Pancreas (tissue), 10 donors: Measurements from ENCODE around the gene KBTBD13. TPM values are rescaled to one million over a fixed set of nuclear protein-coding genes. Genes with fewer than 3 reads are reported as not detected.

ENCODE experiments used
- ATAC-seq, 4 donors: fragments of 200-7000 bp; cut with Tn5 transposase; one replicate each; pipeline versions ENCODE4 v1.8.0 to v1.9.1; 2020; ENCODE audit warnings: mild to moderate bottlenecking in 4 of 4, moderate library complexity in 4 of 4
- DNase-seq, 6 donors: peaks; one replicate each; pipeline ENCODE4 v3.0.0-alpha.2; 2020
- FAIRE-seq: peaks from 2 replicates; lab custom pipeline; 2012; peaks lifted over from hg19 to GRCh38; lab: Jason Lieb, UNC
- H3K27ac ChIP-seq, 4 donors: fragments of 200-600 bp; sonication (generic); 1 replicate in 3 of 4; 2 replicates in 1 of 4; pipeline versions ENCODE4 v1.5.0 to v1.8.0; 2020
- H3K27me3 ChIP-seq, 4 donors: fragments of 200-600 bp; one replicate each; pipeline ENCODE4 v1.8.0; 2021
- H3K36me3 ChIP-seq, 3 donors: fragments of 200-600 bp; sonication (generic) in 1 of 3; one replicate each; pipeline versions ENCODE4 v1.5.0 to v1.8.0; 2020 to 2021
- H3K4me1 ChIP-seq, 3 donors: fragments of 200-600 bp; one replicate each; pipeline ENCODE4 v1.8.0; 2021
- H3K4me3 ChIP-seq, 4 donors: fragments of 200-600 bp; sonication (generic) in 2 of 4; one replicate each; pipeline versions ENCODE4 v1.5.0 to v1.8.0; 2020 to 2021
- H3K9me3 ChIP-seq, 4 donors: fragments of 200-600 bp; one replicate each; pipeline ENCODE4 v1.8.0; 2021
- CTCF ChIP-seq, 4 donors: fragments of 200-600 bp; sonication (generic) in 3 of 4; IDR thresholded peaks; one replicate each; pipeline versions ENCODE4 v1.5.0 to v1.8.0; 2021; ENCODE audit warnings: antibody characterized with exemption in 4 of 4
- WGBS, 2 donors: extraction: QIAGEN DNeasy Blood & Tissue Kit; methylation state at CpG; one replicate each; pipeline ENCODE4 v1.1.7; 2013; 5-methylcytosine and 5-hydroxymethylcytosine counted together
- intact Hi-C, 3 donors: fragments of 100-400 bp; cut with DNase I; formaldehyde crosslinking; loops; one replicate each; pipeline versions ENCODE4 v1.11.1 to v1.14.2; 2022
- polyA plus RNA-seq, 2 donors: library from polyadenylated mRNA; stranded (reverse); fragments of 200-250 nt; gene quantifications; one replicate each; pipeline ENCODE4 v1.2.3, GENCODE V29; 2013
- total RNA-seq, 6 donors: library from RNA; stranded (reverse); fragmentation: NEBNext Ultra II Directional in 4 of 6; extraction: Animal tissue kit (Norgen Biotek cat#: 25700) in 4 of 6; gene quantifications; one replicate each; pipeline versions ENCODE4 v1.2.1 to v1.2.4, GENCODE V29; 2021 to 2023
- donor health status: healthy with polysubstance abuse.
- donor health status: DM: no; HTN: no; CAD: no; lungs with moderate emphysema.
- donor health status: DM: no; HTN: no; CAD: no.
- donor health status: control.
- donor health status: control.
- donor health status: Bipolar disorder and iron deficiency.
- donor health status: DM: yes; HTN: yes; CAD: no.
- donor health status: DM: no; HTN: no; CAD: no.
- donor health status: DM: no; HTN: no; CAD: no.
- donor health status: DM: yes; HTN: yes; CAD: no.

The KBTBD13 gene
- total and polyA plus RNA-seq, 8 donors, result not detected

- intact Hi-C loops, result loop anchor here in 1 of 3 donors (10.0 kb wide), 1 partner anchor 217 kb away; no protein-coding TSS in a partner anchor
- no peak for TF ChIP-seq CTCF (IDR thresholded peaks at IDR 0.05)
- FAIRE-seq (no peak), DNase-seq (no peak), ATAC-seq (no peak)
- Histone ChIP-seq H3K36me3 (no peaks in the 10 kb centered on the region), H3K27ac (no peak overlapping the region), H3K9me3 (no peaks in the 10 kb centered on the region), H3K4me1 (no peaks in the 10 kb centered on the region), H3K4me3 (no peak overlapping the region), H3K27me3 (no peaks in the 10 kb centered on the region)
- 84 to 93% methylated on average over 8 of the region's 8 CpGs for WGBS, 2 donors
Measured at GRCh38 chr15:65057549-65057940, 19.0 kb upstream of the KBTBD13 start.

- Histone ChIP-seq H3K27ac (no peak overlapping the region), H3K27me3 (no peaks in the 10 kb centered on the region), H3K9me3 (no peaks in the 10 kb centered on the region), H3K4me3 (no peak overlapping the region), H3K4me1 (no peaks in the 10 kb centered on the region), H3K36me3 (no peaks in the 10 kb centered on the region)
- no peak for ATAC-seq
- FAIRE-seq, result no peak
- 65 to 68% methylated on average over 16 of the region's 16 CpGs for WGBS, 2 donors
- intact Hi-C loops, result loop anchor here in 1 of 3 donors (10.0 kb wide), 1 partner anchor 216 kb away; no protein-coding TSS in a partner anchor
- no peak for DNase-seq
- no peak for TF ChIP-seq CTCF (IDR thresholded peaks at IDR 0.05)
Measured at GRCh38 chr15:65058394-65059368, 17.9 kb upstream of the KBTBD13 start.

- WGBS, 2 donors, result 54 to 68% methylated on average over 3 of the region's 3 CpGs
- FAIRE-seq, result no peak
- H3K4me1 ChIP-seq, result no peaks in the 10 kb centered on the region
Measured at GRCh38 chr15:65059369-65059750, 17.2 kb upstream of the KBTBD13 start.

GRCh38 chr15:65059931-65060596 lies 16.5 kb upstream of the KBTBD13 start:
- Histone ChIP-seq H3K27ac (no peak overlapping the region), H3K27me3 (no peaks in the 10 kb centered on the region), H3K9me3 (no peaks in the 10 kb centered on the region), H3K36me3 (no peaks in the 10 kb centered on the region), H3K4me3 (no peak overlapping the region), H3K4me1 (no peaks in the 10 kb centered on the region)
- FAIRE-seq (no peak), DNase-seq (no peak), ATAC-seq (no peak)
- no peak for TF ChIP-seq CTCF (IDR thresholded peaks at IDR 0.05)
- intact Hi-C loops, result loop anchor here in 1 of 3 donors (10.0 kb wide), 1 partner anchor 215 kb away; no protein-coding TSS in a partner anchor
- WGBS, 2 donors, result 78 to 83% methylated on average over 4 of the region's 4 CpGs

More at GRCh38 chr15:65059369-65059750, 17.2 kb upstream of the KBTBD13 start:
- H3K27ac ChIP-seq, result no peak overlapping the region
- intact Hi-C loops, result loop anchor here in 1 of 3 donors (10.0 kb wide), 1 partner anchor 215 kb away; no protein-coding TSS in a partner anchor
- no peaks in the 10 kb centered on the region for H3K9me3 ChIP-seq
- DNase-seq (no peak), ATAC-seq (no peak)
- TF ChIP-seq CTCF (IDR thresholded peaks at IDR 0.05), result no peak
- no peak overlapping the region for H3K4me3 ChIP-seq
- H3K27me3 ChIP-seq, result no peaks in the 10 kb centered on the region
- H3K36me3 ChIP-seq, result no peaks in the 10 kb centered on the region
